Naive thymus-derived CD4-positive, alpha-beta T cell (primary cell): ENCODE measurements around the gene ZBTB18. TPM values are rescaled to one million over a fixed set of nuclear protein-coding genes. Genes with fewer than 3 reads are reported as not detected.

ENCODE experiments used
- ATAC-seq: fragments of 150-1000 bp; cut with Tn5 transposase; 2 replicates; pipeline ENCODE4 v1.10.0; 2021; ENCODE audit warnings: mild to moderate bottlenecking, moderate library complexity
- CTCF ChIA-PET: fragments of 350-600 bp; sonication (Branson Sonifier 250); formaldehyde crosslinking; loops from one replicate; lab custom pipeline; 2021; ENCODE audit warnings: antibody characterized with exemption; lab: Charles Lee
- POLR2A ChIA-PET: fragments of 350-600 bp; sonication (Branson Sonifier 250); formaldehyde crosslinking; loops from one replicate; lab custom pipeline; 2021; ENCODE audit warnings: antibody characterized with exemption, inconsistent platforms; lab: Charles Lee
- DNase-seq, 9 donors: peaks; one replicate each; pipeline versions ENCODE4 v3.0.0 to v3.0.0-alpha.2; 2020 to 2022; ENCODE audit warnings: mixed read lengths in 1 of 9
- H3K27ac ChIP-seq: one replicate; pipeline ENCODE4 v1.7.0; 2013; ENCODE audit warnings: mild to moderate bottlenecking, low read depth, low read length, moderate library complexity
- H3K27me3 ChIP-seq, 2 donors: one replicate each; pipeline ENCODE4 v1.7.0; 2013; ENCODE audit warnings: low read length in 2 of 2, mild to moderate bottlenecking in 2 of 2, moderate library complexity in 2 of 2; ENCODE audit not compliant: control insufficient read depth in 2 of 2, insufficient read depth in 2 of 2
- H3K36me3 ChIP-seq, 3 experiments: 1 replicate in 2 of 3; 2 replicates in 1 of 3; pipeline ENCODE4 v1.7.0; 2013; ENCODE audit warnings: low read length in 3 of 3, mild to moderate bottlenecking in 3 of 3, moderate library complexity in 1 of 3; ENCODE audit not compliant: insufficient read depth in 3 of 3, control insufficient read depth in 2 of 3
- H3K4me1 ChIP-seq, 2 donors: one replicate each; pipeline ENCODE4 v1.7.0; 2013; ENCODE audit warnings: low read length in 2 of 2, mild to moderate bottlenecking in 2 of 2, moderate library complexity in 1 of 2; ENCODE audit not compliant: control insufficient read depth in 2 of 2, insufficient read depth in 2 of 2
- H3K4me3 ChIP-seq: 2 replicates; pipeline ENCODE4 v1.7.0; 2013; ENCODE audit warnings: mild to moderate bottlenecking, low read length
- H3K9me3 ChIP-seq, 3 experiments: 1 replicate in 2 of 3; 2 replicates in 1 of 3; pipeline ENCODE4 v1.7.0; 2013; ENCODE audit warnings: low read length in 3 of 3; ENCODE audit not compliant: control insufficient read depth in 2 of 3
- H3K27ac Mint-ChIP-seq, 9 donors: one replicate each; pipeline ENCODE4 v1.8.0; 2020 to 2022; ENCODE audit warnings: mixed read lengths in 9 of 9, mild to moderate bottlenecking in 8 of 9, moderate library complexity in 5 of 9, inconsistent platforms in 2 of 9
- H3K27me3 Mint-ChIP-seq, 5 donors: one replicate each; pipeline ENCODE4 v1.8.0; 2021 to 2022; ENCODE audit warnings: mixed read lengths in 5 of 5, mild to moderate bottlenecking in 1 of 5
- H3K36me3 Mint-ChIP-seq, 5 donors: one replicate each; pipeline ENCODE4 v1.8.0; 2020 to 2022; ENCODE audit warnings: mixed read lengths in 5 of 5, mild to moderate bottlenecking in 3 of 5, inconsistent platforms in 1 of 5
- H3K4me1 Mint-ChIP-seq, 7 donors: one replicate each; pipeline ENCODE4 v1.8.0; 2020 to 2022; ENCODE audit warnings: mixed read lengths in 7 of 7, mild to moderate bottlenecking in 3 of 7, inconsistent platforms in 1 of 7
- H3K4me3 Mint-ChIP-seq, 10 donors: one replicate each; pipeline ENCODE4 v1.8.0; 2020 to 2022; ENCODE audit warnings: mild to moderate bottlenecking in 10 of 10, mixed read lengths in 10 of 10, moderate library complexity in 6 of 10, inconsistent platforms in 2 of 10
- H3K9me3 Mint-ChIP-seq, 11 donors: one replicate each; pipeline ENCODE4 v1.8.0; 2020 to 2022; ENCODE audit warnings: mixed read lengths in 11 of 11, mild to moderate bottlenecking in 4 of 11, inconsistent platforms in 1 of 11, moderate library complexity in 1 of 11
- intact Hi-C, 2 donors: fragments of 100-400 bp; cut with micrococcal nuclease; formaldehyde crosslinking; loops; one replicate each; pipeline ENCODE4 v1.15.1; 2023
- polyA plus RNA-seq, 2 donors: library from polyadenylated mRNA; unstranded; fragments of 300-500 nt; fragmentation: Illumina TruSeq; gene quantifications; one replicate each; pipeline ENCODE4 v1.2.3, GENCODE V29; 2021
- total RNA-seq, 6 experiments: library from RNA in 5 of 6; stranded (reverse) in 5 of 6; gene quantifications; 1 replicate in 5 of 6; 2 replicates in 1 of 6; pipeline ENCODE4 v1.2.3 and lab custom pipeline; 2021 to 2026

ZBTB18 gene
- total and polyA plus RNA-seq, 7 experiments from 2014 or later, result 3.6 to 90.7 (median 42.4) TPM

GRCh38 chr1:244060686-244061085, 9.6 kb downstream of the ZBTB18 start:
- Mint-ChIP-seq H3K4me1 (peaks cover 0 to 27% (median 2%) of the 10 kb centered on the region in 7 donors), H3K27ac (no peak overlapping the region), H3K9me3 (no peaks in the 10 kb centered on the region), H3K27me3 (peaks cover 0 to 15% (median 0%) of the 10 kb centered on the region in 5 donors), H3K36me3 (peaks cover 0 to 1% (median 0%) of the 10 kb centered on the region in 5 donors), H3K4me3 (no peak overlapping the region)
- no peak overlapping the region for H3K4me3 ChIP-seq
- no peaks in the 10 kb centered on the region for H3K27me3 ChIP-seq
- no peaks in the 10 kb centered on the region for H3K9me3 ChIP-seq
- no peak overlapping the region for H3K27ac ChIP-seq
- no peaks in the 10 kb centered on the region for H3K4me1 ChIP-seq
- no peak for ATAC-seq
- intact Hi-C loops, result no loop called here
- peaks cover 0 to 3% (median 0%) of the 10 kb centered on the region in 3 experiments for H3K36me3 ChIP-seq
- no peak for DNase-seq
- POLR2A ChIA-PET, result interaction anchor here (0.9 to 3.2 kb wide), 4 partner anchors 8 to 14 kb away, joined by 3 to 19 read pairs (median 8); no protein-coding TSS in a partner anchor
- CTCF ChIA-PET, result interaction anchor here (0.9 to 1.4 kb wide), 2 partner anchors 10 to 14 kb away, joined by 3 to 5 read pairs; partner anchors contain the start of gene ZBTB18

GRCh38 chr1:244062156-244062725, 11.2 kb downstream of the ZBTB18 start:
- Mint-ChIP-seq H3K27me3 (peaks cover 0 to 15% (median 0%) of the 10 kb centered on the region in 5 donors), H3K4me3 (no peak overlapping the region), H3K4me1 (peaks cover 0 to 23% (median 10%) of the 10 kb centered on the region in 7 donors), H3K36me3 (no peaks in the 10 kb centered on the region), H3K27ac (no peak overlapping the region), H3K9me3 (no peaks in the 10 kb centered on the region)
- POLR2A ChIA-PET, result interaction anchor here (1.0 to 4.0 kb wide), 6 partner anchors 10 to 14 kb away, joined by 3 to 32 read pairs (median 12); partner anchors contain the start of gene ZBTB18
- no peak overlapping the region for H3K27ac ChIP-seq
- no peaks in the 10 kb centered on the region for H3K36me3 ChIP-seq
- no peaks in the 10 kb centered on the region for H3K9me3 ChIP-seq
- H3K27me3 ChIP-seq, result no peaks in the 10 kb centered on the region
- DNase-seq (no peak), ATAC-seq (no peak)
- H3K4me1 ChIP-seq, result no peaks in the 10 kb centered on the region
- CTCF ChIA-PET, result interaction anchor here (1.1 kb wide), 1 partner anchor 13 kb away, joined by 3 read pairs; no protein-coding TSS in a partner anchor
- intact Hi-C loops, result loop anchor here in 1 of 2 donors (1.0 kb wide), 1 partner anchor 8 kb away; no protein-coding TSS in a partner anchor
- H3K4me3 ChIP-seq, result no peak overlapping the region

DNA sequence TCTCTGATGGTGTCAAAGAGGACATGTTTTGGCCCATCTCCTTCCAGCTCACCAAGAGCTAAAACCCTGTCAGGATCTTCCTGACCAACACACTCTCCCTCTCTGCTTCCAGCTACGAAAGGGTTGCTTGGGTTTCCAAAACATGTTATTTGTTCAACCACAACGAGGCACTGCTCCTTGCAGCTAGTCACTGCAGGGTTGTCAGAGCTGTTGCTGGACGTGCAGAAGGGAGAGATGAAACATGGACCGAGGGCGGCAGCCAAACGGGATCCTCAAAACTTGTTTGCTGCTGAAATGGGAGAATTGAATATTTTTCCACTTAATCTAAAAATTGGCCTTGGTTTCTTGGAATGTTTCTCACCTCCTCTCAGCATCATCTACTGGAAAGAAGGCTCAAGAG, 12.4 kb downstream of the ZBTB18 start:
- Histone ChIP-seq H3K4me1 (no peaks in the 10 kb centered on the region), H3K27ac (no peak overlapping the region), H3K9me3 (no peaks in the 10 kb centered on the region), H3K36me3 (no peaks in the 10 kb centered on the region), H3K4me3 (no peak overlapping the region), H3K27me3 (no peaks in the 10 kb centered on the region)
- Mint-ChIP-seq H3K36me3 (no peaks in the 10 kb centered on the region), H3K4me3 (no peak overlapping the region), H3K9me3 (no peaks in the 10 kb centered on the region), H3K27ac (no peak overlapping the region), H3K4me1 (peaks cover 0 to 16% (median 11%) of the 10 kb centered on the region in 7 donors), H3K27me3 (peaks cover 0 to 15% (median 0%) of the 10 kb centered on the region in 5 donors)
- ChIA-PET POLR2A (interaction anchor here (1.0 to 4.0 kb wide), 4 partner anchors 12 to 16 kb away, joined by 3 to 32 read pairs (median 6); partner anchors contain the start of gene ZBTB18), CTCF (interaction anchor here (1.0 kb wide), 1 partner anchor 11 kb away, joined by 3 read pairs; no protein-coding TSS in a partner anchor)
- ATAC-seq, result no peak
- no peak for DNase-seq
- intact Hi-C loops, result no loop called here

DNA sequence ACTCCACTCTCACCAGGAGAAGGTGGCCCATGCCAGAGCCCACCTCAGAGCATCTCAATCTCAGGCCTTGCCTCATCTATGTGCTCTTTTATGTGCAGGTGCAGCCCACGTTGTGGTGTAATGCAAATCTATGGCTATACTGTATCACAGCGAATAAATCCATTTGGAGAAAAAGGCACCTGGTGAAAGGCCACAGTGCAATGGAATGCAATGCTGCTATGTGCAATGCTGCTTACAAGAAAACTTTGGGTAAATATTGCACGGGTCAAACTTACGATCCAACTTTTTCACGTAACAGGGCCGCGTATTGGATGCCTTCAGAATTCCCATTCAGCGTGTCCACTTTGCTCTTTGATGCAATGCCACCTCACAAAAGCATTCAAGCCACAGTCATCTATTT, 13.5 kb downstream of the ZBTB18 start:
- Histone ChIP-seq H3K4me1 (no peaks in the 10 kb centered on the region), H3K27ac (no peak overlapping the region), H3K36me3 (no peaks in the 10 kb centered on the region), H3K27me3 (no peaks in the 10 kb centered on the region), H3K4me3 (no peak overlapping the region), H3K9me3 (no peaks in the 10 kb centered on the region)
- POLR2A ChIA-PET, result interaction anchor here (1.8 to 4.0 kb wide), 3 partner anchors 11 to 19 kb away, joined by 7 to 32 read pairs (median 15); partner anchors contain the start of gene ZBTB18
- no peak overlapping the region for H3K27ac Mint-ChIP-seq
- peaks cover 0 to 15% (median 0%) of the 10 kb centered on the region in 5 donors for H3K27me3 Mint-ChIP-seq
- DNase-seq, result no peak
- intact Hi-C loops, result no loop called here
- ATAC-seq, result no peak
- no peaks in the 10 kb centered on the region for H3K9me3 Mint-ChIP-seq
- peaks cover 0 to 19% (median 14%) of the 10 kb centered on the region in 7 donors for H3K4me1 Mint-ChIP-seq
- CTCF ChIA-PET, result interaction anchor here (0.6 to 1.4 kb wide), 3 partner anchors 10 to 263 kb away, joined by 3 to 8 read pairs (median 3); no protein-coding TSS in a partner anchor
- H3K36me3 Mint-ChIP-seq, result no peaks in the 10 kb centered on the region
- H3K4me3 Mint-ChIP-seq, result no peak overlapping the region

DNA sequence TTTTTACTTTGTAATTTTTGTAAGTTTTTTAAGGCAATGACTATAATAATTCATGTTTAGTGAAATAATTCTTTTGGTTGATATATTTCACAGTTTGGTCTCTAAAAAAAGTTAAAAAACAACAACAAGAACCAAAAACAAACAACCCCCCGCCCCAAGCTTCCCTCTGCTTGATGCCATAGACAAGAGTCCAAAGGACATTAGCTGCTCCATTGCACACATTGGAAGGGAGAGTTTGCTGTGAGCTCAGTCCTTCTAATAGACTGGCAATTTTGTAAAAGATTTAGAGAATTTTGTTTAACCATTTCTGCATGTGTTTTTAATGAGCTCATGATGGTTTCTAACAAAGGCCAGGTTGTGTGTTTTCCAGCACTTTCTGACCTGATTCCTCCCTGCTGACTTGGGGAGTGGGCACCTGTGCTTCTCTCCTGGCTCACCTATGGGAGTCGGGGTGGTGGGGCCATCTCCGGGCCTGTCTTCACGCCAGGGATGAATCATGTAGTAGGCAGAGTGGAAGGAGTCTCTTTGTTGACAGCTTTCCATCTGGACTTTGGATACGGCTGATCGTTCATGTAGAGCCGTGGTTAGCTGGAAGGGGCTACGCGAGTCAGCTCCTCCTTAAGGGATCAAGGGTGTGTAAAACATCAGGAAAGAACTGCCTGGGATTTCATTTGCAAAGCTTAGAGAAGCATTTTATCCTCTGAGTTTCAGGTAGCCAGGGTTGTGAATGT, 14.1 kb downstream of the ZBTB18 start:
- no peak overlapping the region for H3K4me3 ChIP-seq
- Mint-ChIP-seq H3K27ac (peak overlapping the region in 1 of 9 donors; percentile 27), H3K4me1 (peaks cover 0 to 24% (median 14%) of the 10 kb centered on the region in 7 donors), H3K4me3 (no peak overlapping the region), H3K36me3 (no peaks in the 10 kb centered on the region), H3K9me3 (no peaks in the 10 kb centered on the region), H3K27me3 (peaks cover 0 to 13% (median 0%) of the 10 kb centered on the region in 5 donors)
- no peaks in the 10 kb centered on the region for H3K9me3 ChIP-seq
- H3K27me3 ChIP-seq, result no peaks in the 10 kb centered on the region
- H3K36me3 ChIP-seq, result no peaks in the 10 kb centered on the region
- POLR2A ChIA-PET, result interaction anchor here (0.7 to 4.0 kb wide), 7 partner anchors 10 to 232 kb away, joined by 3 to 32 read pairs (median 7); partner anchors contain the start of gene ZBTB18
- CTCF ChIA-PET, result interaction anchor here (0.6 to 1.7 kb wide), 3 partner anchors 10 to 264 kb away, joined by 3 to 8 read pairs (median 3); no protein-coding TSS in a partner anchor
- ATAC-seq (no peak), DNase-seq (no peak)
- intact Hi-C loops, result no loop called here
- no peak overlapping the region for H3K27ac ChIP-seq
- no peaks in the 10 kb centered on the region for H3K4me1 ChIP-seq

DNA sequence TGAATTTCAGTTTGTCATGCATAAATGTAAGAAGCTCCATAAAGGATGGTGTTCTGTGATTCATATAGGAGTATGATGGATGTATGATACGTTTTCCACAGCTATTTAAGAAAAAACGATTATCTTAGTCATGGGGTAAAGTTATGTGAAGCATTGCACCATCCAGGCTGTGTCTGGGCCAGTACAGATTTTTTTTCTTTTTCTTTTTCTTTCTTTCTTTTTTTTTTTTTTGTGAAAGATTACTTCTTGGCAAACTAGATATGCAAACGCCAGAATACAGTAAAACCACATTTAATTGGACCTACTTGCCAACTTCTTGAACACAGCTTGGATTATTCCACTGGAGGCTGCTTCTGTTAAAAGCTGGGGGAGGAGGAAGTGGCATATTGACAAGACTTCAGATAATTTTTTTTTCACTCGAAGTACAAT, 14.9 kb downstream of the ZBTB18 start:
- no peak overlapping the region for H3K4me3 Mint-ChIP-seq
- no peaks in the 10 kb centered on the region for H3K36me3 Mint-ChIP-seq
- no peak for DNase-seq
- no peak for ATAC-seq
- ChIA-PET POLR2A (interaction anchor here (0.5 to 4.0 kb wide), 8 partner anchors 9 to 233 kb away, joined by 3 to 32 read pairs (median 6); partner anchors contain the start of gene ZBTB18), CTCF (interaction anchor here (1.4 to 1.7 kb wide), 2 partner anchors 9 to 12 kb away, joined by 3 to 8 read pairs; no protein-coding TSS in a partner anchor)
- H3K27me3 Mint-ChIP-seq, result peaks cover 0 to 11% (median 0%) of the 10 kb centered on the region in 5 donors
- no peaks in the 10 kb centered on the region for H3K9me3 Mint-ChIP-seq
- peaks cover 0 to 24% (median 14%) of the 10 kb centered on the region in 7 donors for H3K4me1 Mint-ChIP-seq
- Histone ChIP-seq H3K4me1 (no peaks in the 10 kb centered on the region), H3K9me3 (no peaks in the 10 kb centered on the region), H3K27ac (no peak overlapping the region), H3K36me3 (no peaks in the 10 kb centered on the region), H3K27me3 (no peaks in the 10 kb centered on the region), H3K4me3 (no peak overlapping the region)
- no peak overlapping the region for H3K27ac Mint-ChIP-seq
- intact Hi-C loops, result no loop called here
